HTERT RPE-1 (cell line): Measurements from ENCODE around the gene UPF3B.
"Not testable (repeated sequence)": the region's sequence is repeated elsewhere in the genome, so short reads cannot be mapped to it uniquely, and the experiment has no call there.

Source experiments
- in situ Hi-C: fragments of 300-500 bp; cut with MboI; formaldehyde crosslinking; loops from 4 replicates; pipeline ENCODE4 v1.14.3; 2020; ENCODE audit warnings: low sequenced_read_pairs

Gene UPF3B, protein sequence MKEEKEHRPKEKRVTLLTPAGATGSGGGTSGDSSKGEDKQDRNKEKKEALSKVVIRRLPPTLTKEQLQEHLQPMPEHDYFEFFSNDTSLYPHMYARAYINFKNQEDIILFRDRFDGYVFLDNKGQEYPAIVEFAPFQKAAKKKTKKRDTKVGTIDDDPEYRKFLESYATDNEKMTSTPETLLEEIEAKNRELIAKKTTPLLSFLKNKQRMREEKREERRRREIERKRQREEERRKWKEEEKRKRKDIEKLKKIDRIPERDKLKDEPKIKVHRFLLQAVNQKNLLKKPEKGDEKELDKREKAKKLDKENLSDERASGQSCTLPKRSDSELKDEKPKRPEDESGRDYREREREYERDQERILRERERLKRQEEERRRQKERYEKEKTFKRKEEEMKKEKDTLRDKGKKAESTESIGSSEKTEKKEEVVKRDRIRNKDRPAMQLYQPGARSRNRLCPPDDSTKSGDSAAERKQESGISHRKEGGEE

GRCh38 chrX:119852382-119853353 lies at the start of gene UPF3B:
Gene UPF3B (minus strand): TSS chrX:119852963. CDS start chrX:119852928, 35 bp downstream.
- in situ Hi-C loops: no loop called here

DNA sequence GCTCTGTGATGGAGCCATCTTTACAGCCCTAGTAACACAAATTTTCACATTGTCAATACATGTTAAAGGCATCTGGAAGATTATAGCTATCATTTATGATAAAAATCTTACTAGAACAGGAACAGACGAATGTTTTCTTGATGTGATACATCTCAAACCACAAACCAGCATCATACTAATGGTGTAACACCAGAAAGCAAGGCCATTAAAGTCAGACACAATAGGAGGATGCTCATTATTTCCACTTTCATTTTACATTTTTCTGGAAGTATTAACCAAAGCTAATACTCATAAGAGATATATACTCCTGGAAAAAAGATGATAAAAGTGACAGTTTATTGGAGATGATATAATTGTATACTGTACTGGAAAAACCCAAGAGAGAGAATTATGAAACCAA lies 48.2 kb upstream of the UPF3B start:
- in situ Hi-C loops: no loop called here

GRCh38 chrX:119899125-119899524 lies 46.4 kb upstream of the UPF3B start:
- in situ Hi-C loops: no loop called here

GRCh38 chrX:119895843-119896326 lies 43.1 kb upstream of the UPF3B start, which contains the start of gene AKAP14:
Gene AKAP14 (plus strand): TSS chrX:119895893. CDS start chrX:119903224, 7,331 bp downstream.
- in situ Hi-C loops: no loop called here

GRCh38 chrX:119891961-119892692 lies 39.4 kb upstream of the UPF3B start:
- in situ Hi-C loops: not testable (repeated sequence)

DNA sequence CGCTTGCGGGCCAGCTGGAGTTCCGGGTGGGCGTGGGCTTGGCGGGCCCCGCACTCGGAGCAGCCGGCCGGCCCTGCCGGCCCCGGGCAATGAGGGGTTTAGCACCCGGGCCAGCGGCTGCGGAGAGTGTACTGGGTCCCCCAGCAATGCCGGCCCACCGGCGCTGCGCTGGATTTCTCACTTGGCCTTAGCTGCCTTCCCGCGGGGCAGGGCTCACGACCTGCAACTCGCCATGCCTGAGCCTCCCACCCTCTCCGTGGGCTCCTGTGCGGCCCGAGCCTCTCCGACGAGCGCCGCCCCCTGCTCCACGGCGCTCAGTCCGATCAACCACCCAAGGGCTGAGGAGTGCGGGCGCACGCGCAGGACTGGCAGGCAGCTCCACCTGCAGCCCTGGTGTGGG lies 37.9 kb upstream of the UPF3B start:
- in situ Hi-C loops: not testable (repeated sequence)

DNA sequence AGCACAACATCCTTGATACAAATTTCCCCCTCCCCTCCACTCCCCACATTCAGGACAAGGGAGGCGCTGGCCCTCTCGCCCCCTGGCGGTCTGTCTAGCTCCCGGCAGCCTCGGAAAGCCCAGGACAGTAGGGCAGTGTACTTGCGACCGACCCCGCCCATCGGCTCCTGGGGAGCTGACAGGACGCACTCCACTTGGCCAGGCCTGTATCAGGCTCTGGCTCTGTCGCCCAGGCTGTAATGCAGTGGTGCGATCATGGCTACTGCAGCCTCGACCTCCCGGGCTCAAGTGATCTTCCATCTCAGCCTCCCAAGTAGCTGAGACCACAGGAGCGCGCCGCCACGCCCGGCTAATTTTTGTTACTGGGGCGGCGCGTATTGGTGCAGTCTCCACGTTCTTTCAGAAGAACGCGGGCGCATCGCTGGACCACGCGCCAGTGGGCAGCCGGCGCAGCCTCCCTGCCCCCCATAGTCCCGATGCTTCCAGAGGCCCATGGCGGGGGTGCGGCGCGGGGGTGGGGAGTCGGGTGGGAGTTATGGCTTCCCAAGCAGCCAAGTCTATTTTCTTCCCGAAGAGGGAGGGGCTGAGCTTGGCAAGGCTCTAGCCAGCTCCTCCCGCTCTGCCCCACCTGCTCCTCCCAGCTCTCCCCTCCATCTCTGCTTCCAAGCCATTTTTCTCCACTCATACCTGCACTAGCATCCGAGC lies 35.1 kb upstream of the UPF3B start:
- in situ Hi-C loops: no loop called here

DNA sequence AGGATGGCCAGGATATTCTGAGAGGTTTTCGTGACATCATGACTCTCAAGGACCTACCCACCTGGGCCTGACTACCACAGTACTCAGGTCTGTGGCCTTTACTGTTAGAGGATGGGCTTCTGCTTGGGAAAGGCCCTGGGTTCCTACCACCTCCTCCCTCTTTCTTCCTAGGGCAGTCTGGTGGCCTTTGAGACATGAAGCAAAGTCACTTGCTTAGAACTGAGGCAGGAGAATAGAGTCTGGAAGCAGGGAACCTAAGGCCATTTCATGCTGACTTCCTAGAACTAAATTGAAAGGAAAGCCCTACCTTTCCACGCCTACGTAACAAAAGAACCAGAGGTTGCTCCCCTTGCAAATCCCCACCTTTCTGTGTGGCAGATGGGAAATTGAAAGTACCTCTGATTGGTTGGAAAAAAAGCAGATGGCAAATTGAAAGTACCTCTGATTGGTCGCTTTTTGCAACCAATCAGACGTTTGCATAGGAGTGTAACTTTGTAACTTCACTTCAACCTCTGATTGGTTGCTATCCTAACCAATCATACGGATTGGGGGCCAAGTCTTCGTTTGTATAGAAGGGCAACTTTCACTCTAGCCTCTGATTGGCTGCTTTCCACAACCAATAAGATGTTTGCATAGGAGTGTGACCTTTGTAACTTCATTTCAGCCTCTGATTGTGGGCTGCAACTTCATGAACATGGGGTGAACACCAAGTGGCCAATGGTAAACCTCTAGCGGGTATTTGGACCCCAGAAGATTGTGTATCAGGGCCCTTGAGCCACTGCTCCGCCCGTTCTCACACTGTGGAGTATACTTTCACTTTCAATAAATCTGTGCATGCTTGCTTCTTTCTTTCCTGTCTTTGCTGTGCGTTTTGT lies 33.0 kb upstream of the UPF3B start:
- in situ Hi-C loops: no loop called here

DNA sequence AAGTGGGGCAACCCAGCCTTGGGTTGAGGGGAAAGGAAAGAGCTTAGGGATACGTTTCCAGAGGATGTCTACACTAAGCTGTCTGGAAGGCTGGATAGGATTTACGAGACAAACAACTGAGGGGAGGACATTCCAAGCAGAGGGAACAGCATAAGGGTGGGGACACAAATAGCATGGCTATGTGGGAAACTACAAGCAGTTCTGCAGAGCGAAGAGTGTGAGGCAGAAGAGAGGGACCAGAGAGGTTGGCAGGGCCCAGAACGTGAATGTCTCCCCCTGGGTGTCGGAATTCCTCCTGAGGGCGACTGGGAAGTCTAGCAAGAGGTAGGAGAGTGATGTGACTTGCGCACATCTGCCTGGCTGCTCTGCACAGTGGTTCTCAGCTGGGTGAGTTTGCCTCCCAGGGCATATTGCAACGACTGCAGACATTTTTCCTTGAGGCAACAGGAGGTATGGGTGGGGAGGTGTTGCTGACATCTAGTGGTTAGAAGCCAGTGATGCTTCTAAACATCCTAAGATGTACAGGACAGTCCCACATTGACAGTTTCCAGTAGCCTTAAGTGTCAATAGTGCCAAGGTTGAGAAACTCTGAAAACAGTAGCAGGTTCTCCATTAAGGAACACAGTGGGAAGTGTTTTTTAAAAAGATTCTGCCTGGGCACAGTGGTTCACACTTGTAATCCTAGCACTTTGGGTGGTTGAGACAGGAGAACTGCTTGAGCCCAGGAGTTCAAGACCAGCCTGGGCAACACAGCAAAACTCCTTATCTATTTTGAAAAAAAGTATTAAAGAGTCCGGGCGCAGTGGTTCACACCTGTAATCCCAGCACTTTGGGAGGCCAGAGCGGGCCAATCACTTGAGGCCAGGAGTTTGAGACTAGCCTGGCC lies 28.0 kb upstream of the UPF3B start:
- in situ Hi-C loops: no loop called here

- in situ Hi-C loops: no loop called here
These were observed 27.3 kb upstream of the UPF3B start for GRCh38 chrX:119880076-119880475.

GRCh38 chrX:119878740-119879139 lies 26.0 kb upstream of the UPF3B start:
- in situ Hi-C loops: no loop called here

GRCh38 chrX:119871599-119872395 lies 19.0 kb upstream of the UPF3B start, which contains the start of the genes NDUFA1 and RNF113A:
Gene NDUFA1 (plus strand): TSS chrX:119871832. CDS start chrX:119871912, 80 bp downstream.
Gene RNF113A (minus strand): TSS chrX:119871733. CDS start chrX:119871613, 120 bp downstream.
- in situ Hi-C loops: no loop called here

- in situ Hi-C loops: no loop called here
These were observed 18.5 kb upstream of the UPF3B start for GRCh38 chrX:119871245-119871598.

- in situ Hi-C loops: no loop called here
These were observed 17.9 kb upstream of the UPF3B start for GRCh38 chrX:119870626-119871131.

GRCh38 chrX:119853444-119853843 lies 681 bp upstream of the UPF3B start:
- in situ Hi-C loops: no loop called here

DNA sequence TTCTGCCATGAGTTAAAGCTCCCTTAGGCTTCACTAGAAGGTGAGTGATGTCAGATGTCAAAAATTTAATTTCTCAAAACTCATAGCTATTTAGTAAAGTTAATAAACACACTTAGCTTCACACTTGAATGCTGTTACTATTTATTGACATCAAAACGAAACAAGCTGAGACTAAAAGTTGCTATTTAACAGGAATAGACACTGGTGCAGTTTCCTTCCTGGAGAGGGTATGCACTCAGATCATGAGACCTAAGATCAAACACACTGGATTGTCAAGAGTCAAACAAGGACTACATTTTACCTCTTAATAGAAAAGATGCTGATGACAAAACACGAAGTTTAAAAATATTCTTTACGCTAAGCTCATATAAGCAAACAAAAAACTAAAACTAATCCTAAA lies 18.9 kb downstream of the UPF3B start:
- in situ Hi-C loops: no loop called here

DNA sequence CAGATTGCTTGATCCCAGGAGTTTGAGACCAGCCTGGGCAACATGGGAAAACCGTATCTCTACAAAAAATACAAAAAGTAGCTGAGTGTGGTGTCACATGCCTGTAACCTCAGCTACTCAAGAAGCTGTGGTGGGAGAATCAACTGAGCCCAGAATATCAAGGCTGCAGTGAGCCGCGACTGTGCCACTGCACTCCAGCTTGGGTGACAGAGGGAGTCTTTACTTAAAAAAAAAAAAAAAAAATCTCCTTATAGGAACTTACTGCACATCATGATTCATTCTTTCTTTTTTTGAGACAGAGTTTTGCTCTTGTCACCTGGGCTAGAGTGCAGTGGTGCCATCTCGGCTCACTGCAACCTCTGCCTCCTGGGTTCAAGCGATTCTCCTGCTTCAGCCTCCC lies 24.3 kb downstream of the UPF3B start:
- in situ Hi-C loops: no loop called here
